Ishikawa (cell line): ENCODE data around the gene YTHDF1.
A peak's percentile ranks its signal among the peaks of the same experiment; 100 is the strongest.

Source experiments
- CEBPB ChIP-seq: IDR thresholded peaks from 2 replicates; pipeline ENCODE4 v1.6.1; 2012
- CREB1 ChIP-seq: IDR thresholded peaks from 2 replicates; pipeline ENCODE4 v1.6.1; 2012; ENCODE audit warnings: low read depth
- EGR1 ChIP-seq: IDR thresholded peaks from 2 replicates; pipeline ENCODE4 v1.6.1; 2012
- EP300 ChIP-seq: IDR thresholded peaks from 2 replicates; pipeline ENCODE4 v1.6.1; 2012; ENCODE audit warnings: borderline replicate concordance
- FOXM1 ChIP-seq: IDR thresholded peaks from 2 replicates; pipeline ENCODE4 v1.6.1; 2012; ENCODE audit warnings: low read depth, borderline replicate concordance
- MAX ChIP-seq: IDR thresholded peaks from 2 replicates; pipeline ENCODE4 v1.6.1; 2012
- NFIC ChIP-seq: IDR thresholded peaks from 2 replicates; pipeline ENCODE4 v1.6.1; 2012
- RAD21 ChIP-seq: IDR thresholded peaks from 2 replicates; pipeline ENCODE4 v1.6.1; 2012; ENCODE audit warnings: low read depth
- REST ChIP-seq: IDR thresholded peaks from 2 replicates; pipeline ENCODE4 v1.6.1; 2012; ENCODE audit warnings: low read depth, mild to moderate bottlenecking
- TAF1 ChIP-seq: IDR thresholded peaks from 2 replicates; pipeline ENCODE4 v1.6.1; 2012; ENCODE audit warnings: low read depth, mild to moderate bottlenecking
- TCF12 ChIP-seq: IDR thresholded peaks from 2 replicates; pipeline ENCODE4 v1.6.1; 2012; ENCODE audit warnings: low read depth
- TEAD4 ChIP-seq: IDR thresholded peaks from 2 replicates; pipeline ENCODE4 v1.6.1; 2012
- YY1 ChIP-seq: IDR thresholded peaks from 2 replicates; pipeline ENCODE4 v1.6.1; 2012; ENCODE audit warnings: low read depth
- ZBTB7A ChIP-seq: IDR thresholded peaks from 2 replicates; pipeline ENCODE4 v1.6.1; 2012; ENCODE audit warnings: low read depth
- TF ChIP-seq, protein P1 (sequence below): IDR thresholded peaks from 2 replicates; pipeline ENCODE4 v1.6.1; 2012

YTHDF1 gene

GRCh38 chr20:63228806-63229205 lies 12.9 kb upstream of the YTHDF1 start:
- TF ChIP-seq MAX: no peak
- TF ChIP-seq TAF1: no peak
- no peak for TF ChIP-seq NFIC
- TF ChIP-seq CREB1: no peak
- no peak for TF ChIP-seq ZBTB7A
- TF ChIP-seq YY1: no peak

GRCh38 chr20:63227260-63227659 lies 11.3 kb upstream of the YTHDF1 start:
- TF ChIP-seq TEAD4 (no peak), NFIC (no peak), TCF12 (no peak), RAD21 (no peak), REST (no peak)
- TF ChIP-seq, protein P1, sequence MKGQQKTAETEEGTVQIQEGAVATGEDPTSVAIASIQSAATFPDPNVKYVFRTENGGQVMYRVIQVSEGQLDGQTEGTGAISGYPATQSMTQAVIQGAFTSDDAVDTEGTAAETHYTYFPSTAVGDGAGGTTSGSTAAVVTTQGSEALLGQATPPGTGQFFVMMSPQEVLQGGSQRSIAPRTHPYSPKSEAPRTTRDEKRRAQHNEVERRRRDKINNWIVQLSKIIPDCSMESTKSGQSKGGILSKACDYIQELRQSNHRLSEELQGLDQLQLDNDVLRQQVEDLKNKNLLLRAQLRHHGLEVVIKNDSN: no peak

- TF ChIP-seq TCF12 (no peak), RAD21 (no peak), YY1 (no peak), REST (no peak), EP300 (no peak), FOXM1 (no peak), ZBTB7A (no peak)
- TF ChIP-seq, protein P1: no peak
Observed at GRCh38 chr20:63226042-63226943, 10.4 kb upstream of the YTHDF1 start.

DNA sequence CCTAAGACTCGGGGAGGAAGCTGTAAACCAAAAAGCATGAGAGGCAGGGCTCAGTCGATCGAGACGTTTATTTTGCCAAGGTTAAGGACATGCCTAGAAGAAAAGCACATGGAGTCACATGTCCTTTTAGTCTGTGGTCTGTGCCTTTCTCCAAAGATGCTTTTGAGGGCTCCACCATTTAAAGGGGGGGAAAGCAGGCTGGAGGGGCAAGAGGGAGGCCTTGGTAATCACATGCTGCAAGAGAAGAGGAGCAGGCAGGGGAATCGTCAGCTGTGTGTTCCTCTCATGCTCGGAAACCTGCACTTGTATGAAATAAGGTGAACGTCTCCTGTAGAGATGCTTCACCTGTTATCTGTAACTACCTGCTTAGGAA lies 9.1 kb upstream of the YTHDF1 start:
- TF ChIP-seq TCF12 (no peak), MAX (no peak)

DNA sequence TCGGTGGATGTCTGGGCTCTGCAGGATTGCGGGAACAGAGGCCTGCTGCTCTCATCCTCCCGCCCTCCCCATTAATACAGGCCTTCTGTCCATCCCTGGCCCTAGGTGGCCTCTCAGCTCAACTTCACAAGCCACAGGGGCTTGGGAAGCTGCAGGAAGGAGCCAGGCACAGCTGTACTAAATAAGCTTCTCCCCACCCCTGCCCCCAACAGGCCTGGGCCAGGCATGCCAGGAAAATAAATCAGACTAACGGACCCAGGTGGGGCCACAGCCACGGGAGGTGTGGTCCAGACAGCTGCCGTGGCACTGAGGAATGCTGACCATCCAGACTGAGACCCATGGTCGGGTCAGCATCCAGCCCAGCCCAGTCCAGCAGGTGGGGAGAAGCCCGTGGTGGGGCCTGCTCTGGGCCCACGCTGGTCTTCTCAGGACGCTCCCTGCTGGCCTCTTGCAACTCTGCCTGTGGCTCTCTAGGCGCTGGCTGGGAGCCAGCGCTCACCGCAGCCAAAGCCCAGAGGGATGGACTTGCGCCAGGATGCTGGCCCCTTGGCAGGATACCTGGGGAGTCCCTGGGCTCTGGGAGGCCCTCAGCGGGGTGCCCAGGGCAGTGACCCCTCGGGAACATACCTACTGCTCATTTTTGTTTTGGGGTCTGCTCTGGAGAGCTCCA lies 8.6 kb upstream of the YTHDF1 start:
- peak; percentile 41; the same call in 1 of the 2 replicates for TF ChIP-seq MAX
- peak; percentile 44; the same call in 1 of the 2 replicates for TF ChIP-seq FOXM1
- TF ChIP-seq TEAD4: peak; percentile 80
- TF ChIP-seq RAD21: no peak
- no peak for TF ChIP-seq REST
- TF ChIP-seq NFIC: peak; percentile 94
- peak; percentile 92 for TF ChIP-seq TCF12
- TF ChIP-seq, protein P1: no peak
- no peak for TF ChIP-seq YY1
- TF ChIP-seq CREB1: no peak
- TF ChIP-seq EGR1: no peak
- TF ChIP-seq ZBTB7A: no peak; the same call in 1 of the 2 replicates
- peak; percentile 69 for TF ChIP-seq EP300
- TF ChIP-seq CEBPB: no peak
- TF ChIP-seq TAF1: peak; percentile 43; the same call in 1 of the 2 replicates
